ENCODE results near the gene CCDC86. TPM values are rescaled to one million over a fixed set of nuclear protein-coding genes. Genes with fewer than 3 reads are reported as not detected.
A peak's percentile ranks its signal among the peaks of the same experiment; 100 is the strongest.

The CCDC86 gene
- total and polyA plus RNA-seq, 9 of the 15 experiments (the other 6 are each of a cell fraction or from before 2014, with no cell fraction given), result 4.6 to 102 (median 25.2) TPM

GRCh38 chr11:60872961-60873524 lies 31.1 kb downstream of the CCDC86 start:
- Histone ChIP-seq H3K4me2 (ENCODE audit: insufficient read depth, low read length) (no peak overlapping the region; the same call in 1 of the 2 replicates), H3K36me3 (ENCODE audit: control insufficient read depth, insufficient read depth, low read length) (0 out of 3 replicates have a peak, but pooled peaks cover 3% of the 10 kb centered on the region), H4K20me1 (replicated peaks; ENCODE audit: control insufficient read depth, insufficient read depth, low read length) (no peaks in the 10 kb centered on the region), H3K4me1 (replicated peaks in 1 of 2; ENCODE audit: control insufficient read depth in 2 of 2, insufficient read depth in 2 of 2, low read length in 2 of 2) (peaks cover 6 to 22% of the 10 kb centered on the region in 2 experiments; a peak in 4 of 5 replicates), H2AFZ (ENCODE audit: low read depth, low read length) (no peak overlapping the region), H3K9ac (ENCODE audit: insufficient read depth in 1 of 2, low read depth in 2 of 2, low read length in 2 of 2) (peak overlapping the region in 1 of 2 experiments; percentile 65; a peak in 2 of 4 replicates), H3K79me2 (ENCODE audit: control insufficient read depth, insufficient read depth, low read length) (no peaks in the 10 kb centered on the region), H3K27ac (ENCODE audit: extremely low read depth, low read depth, low read length) (no peak overlapping the region), H3K9me3 (replicated peaks; ENCODE audit: control insufficient read depth, insufficient read depth, low read depth, low read length) (no peaks in the 10 kb centered on the region), H3K4me3 (no peak overlapping the region), H3K27me3 (ENCODE audit: control insufficient read depth in 2 of 2, insufficient read depth in 2 of 2, low read length in 2 of 2) (no peaks in the 10 kb centered on the region), H3K9me1 (ENCODE audit: control insufficient read depth, insufficient read depth, low read length) (peaks cover 3% of the 10 kb centered on the region)
- WGBS (ENCODE audit: insufficient coverage, low coverage, missing lambda C conversion rate), result 31% methylated on average over 16 of the region's 16 CpGs
- POLR2A ChIA-PET, result interaction anchor here (1.3 to 2.1 kb wide), 2 partner anchors 9 to 15 kb away, joined by 4 to 7 read pairs; no protein-coding TSS in a partner anchor
- BruUV-seq (replicated peaks), result no TSS peak
- peak in 3 of 4 experiments; percentile 31 to 44 (median 34) for DNase-seq (ENCODE audit: extremely low read depth in 1 of 4, low spot score in 3 of 4)
- peak; percentile 67 for FAIRE-seq
- CTCF ChIA-PET (ENCODE audit: low intra/inter-chr PET ratio), result no interaction called here
- peak; percentile 67 for ATAC-seq
- in situ Hi-C loops (cut with MboI), result no loop called here
- intact Hi-C loops (cut with micrococcal nuclease), result no loop called here
- TF ChIP-seq FOSL1 (tag; conservative IDR thresholded peaks at IDR 0.05) (0 out of 2 replicates have a peak, but pooled peaks have one; percentile 21), FIP1L1 (IDR thresholded peaks at IDR 0.05; ENCODE audit: low read depth, low read length, poor library complexity, severe bottlenecking) (no peak), ZNF316 (IDR thresholded peaks at IDR 0.05) (peak; percentile 36), PRDM10 (IDR thresholded peaks at IDR 0.05; ENCODE audit: partially characterized antibody) (peak; percentile 74), POLR2G (IDR thresholded peaks at IDR 0.05; ENCODE audit: low read depth, low read length) (0 out of 2 replicates have a peak, but pooled peaks have one; percentile 14), ZNF609 (CRISPR knock-in tag; IDR thresholded peaks at IDR 0.05; ENCODE audit: borderline replicate concordance) (no peak), NR2F6 (CRISPR knock-in tag; IDR thresholded peaks at IDR 0.05) (no peak), DEAF1 (CRISPR knock-in tag; IDR thresholded peaks at IDR 0.05) (no peak), FOXJ3 (CRISPR knock-in tag; IDR thresholded peaks at IDR 0.05) (no peak), TFAM (CRISPR knock-in tag; conservative IDR thresholded peaks at IDR 0.05) (no peak), EHMT2 (IDR thresholded peaks at IDR 0.05) (no peak), SMAD4 (CRISPR knock-in tag; conservative IDR thresholded peaks at IDR 0.05) (no peak)
